BJ (cell line): ENCODE data around the gene NIPAL3. TPM values are rescaled to one million over a fixed set of nuclear protein-coding genes. Genes with fewer than 3 reads are reported as not detected.

Source experiments
- CTCF ChIA-PET: fragments of 350-600 bp; formaldehyde crosslinking; extraction: SDS; loops from one replicate; lab custom pipeline; 2021; ENCODE audit warnings: antibody characterized with exemption, inconsistent platforms; lab: Yijun Ruan, JAX
- POLR2A ChIA-PET: fragments of 300-600 bp; sonication (Branson Sonifier 250); formaldehyde crosslinking; extraction: SDS; loops from one replicate; lab custom pipeline; 2021; ENCODE audit warnings: antibody characterized with exemption; lab: Charles Lee
- DNase-seq: peaks from one replicate; pipeline ENCODE4 v3.0.0-alpha.2; 2011; ENCODE audit warnings: low read depth
- H3K27me3 ChIP-seq: 2 replicates; pipeline ENCODE4 v1.6.0; 2011; ENCODE audit warnings: low read length; ENCODE audit not compliant: control insufficient read depth, insufficient read depth
- H3K36me3 ChIP-seq: 2 replicates; pipeline ENCODE4 v1.5.1; 2011; ENCODE audit warnings: low read length; ENCODE audit not compliant: control insufficient read depth, insufficient read depth
- H3K4me3 ChIP-seq: 2 replicates; pipeline ENCODE4 v1.5.1; 2011; ENCODE audit warnings: low read depth, mild to moderate bottlenecking, control low read depth, low read length
- polyA plus RNA-seq: library from polyadenylated mRNA; depleted of rRNA; stranded (reverse); fragments of >200 nt; gene quantifications from 2 replicates; pipeline ENCODE4 v1.2.3, GENCODE V29; 2011
- TF ChIP-seq, protein P1 (sequence below): IDR thresholded peaks from 2 replicates; pipeline ENCODE4 v1.5.1; 2011; ENCODE audit warnings: low read depth, mild to moderate bottlenecking, control low read depth, inconsistent platforms, low read length, moderate library complexity; ENCODE audit not compliant: insufficient read depth

NIPAL3 gene
- polyA plus RNA-seq, 1 experiment = 74.5 TPM

DNA sequence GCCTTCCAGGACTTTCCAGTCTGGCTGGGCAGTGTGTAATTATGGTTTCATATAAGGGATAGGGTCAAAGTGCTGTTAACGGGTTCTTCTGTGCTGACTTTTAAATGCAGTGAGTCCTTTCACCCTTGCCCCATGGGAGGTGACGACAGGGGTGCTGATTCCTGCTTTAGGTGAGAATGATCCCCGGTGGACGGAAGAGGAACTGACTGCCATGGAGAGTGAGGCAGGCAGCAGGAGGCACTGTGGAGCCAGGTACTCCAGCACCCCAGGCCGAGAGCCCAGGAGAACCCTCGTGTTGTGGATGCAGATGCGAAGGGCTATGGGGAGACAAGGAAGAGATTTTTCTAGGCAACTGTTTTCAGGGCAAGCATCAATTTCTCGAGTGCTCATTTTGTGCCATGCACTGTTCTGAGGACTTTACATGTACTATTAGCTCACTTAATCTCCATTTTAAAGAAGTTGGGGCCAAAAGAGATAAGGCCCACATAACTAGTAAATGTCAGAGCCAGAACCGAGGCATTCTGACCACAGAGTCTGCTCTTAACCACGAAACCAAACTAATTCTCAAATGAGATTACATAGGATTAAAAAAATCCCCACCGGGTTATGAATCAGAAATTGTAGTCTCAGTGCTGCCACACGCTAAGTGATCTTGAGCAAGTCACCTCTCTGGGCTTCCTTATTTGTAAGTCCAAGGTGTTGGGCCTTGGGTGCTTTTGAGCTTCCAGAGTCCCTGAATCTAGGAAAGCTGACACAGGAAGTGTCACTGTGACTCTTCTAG lies 30.3 kb upstream of the NIPAL3 start:
- H3K4me3 ChIP-seq = no peak overlapping the region
- ChIA-PET CTCF (interaction anchor here (0.7 to 10.9 kb wide), 10 partner anchors 12 to 235 kb away, joined by 3 to 167 read pairs (median 3); partner anchors contain the start of gene NIPAL3), POLR2A (no interaction called here)
- no peak for DNase-seq
- H3K36me3 ChIP-seq = 0 out of 2 replicates have a peak, but pooled peaks cover 1% of the 10 kb centered on the region
- no peaks in the 10 kb centered on the region for H3K27me3 ChIP-seq
- TF ChIP-seq, protein P1, sequence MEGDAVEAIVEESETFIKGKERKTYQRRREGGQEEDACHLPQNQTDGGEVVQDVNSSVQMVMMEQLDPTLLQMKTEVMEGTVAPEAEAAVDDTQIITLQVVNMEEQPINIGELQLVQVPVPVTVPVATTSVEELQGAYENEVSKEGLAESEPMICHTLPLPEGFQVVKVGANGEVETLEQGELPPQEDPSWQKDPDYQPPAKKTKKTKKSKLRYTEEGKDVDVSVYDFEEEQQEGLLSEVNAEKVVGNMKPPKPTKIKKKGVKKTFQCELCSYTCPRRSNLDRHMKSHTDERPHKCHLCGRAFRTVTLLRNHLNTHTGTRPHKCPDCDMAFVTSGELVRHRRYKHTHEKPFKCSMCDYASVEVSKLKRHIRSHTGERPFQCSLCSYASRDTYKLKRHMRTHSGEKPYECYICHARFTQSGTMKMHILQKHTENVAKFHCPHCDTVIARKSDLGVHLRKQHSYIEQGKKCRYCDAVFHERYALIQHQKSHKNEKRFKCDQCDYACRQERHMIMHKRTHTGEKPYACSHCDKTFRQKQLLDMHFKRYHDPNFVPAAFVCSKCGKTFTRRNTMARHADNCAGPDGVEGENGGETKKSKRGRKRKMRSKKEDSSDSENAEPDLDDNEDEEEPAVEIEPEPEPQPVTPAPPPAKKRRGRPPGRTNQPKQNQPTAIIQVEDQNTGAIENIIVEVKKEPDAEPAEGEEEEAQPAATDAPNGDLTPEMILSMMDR = peak; percentile 52

DNA sequence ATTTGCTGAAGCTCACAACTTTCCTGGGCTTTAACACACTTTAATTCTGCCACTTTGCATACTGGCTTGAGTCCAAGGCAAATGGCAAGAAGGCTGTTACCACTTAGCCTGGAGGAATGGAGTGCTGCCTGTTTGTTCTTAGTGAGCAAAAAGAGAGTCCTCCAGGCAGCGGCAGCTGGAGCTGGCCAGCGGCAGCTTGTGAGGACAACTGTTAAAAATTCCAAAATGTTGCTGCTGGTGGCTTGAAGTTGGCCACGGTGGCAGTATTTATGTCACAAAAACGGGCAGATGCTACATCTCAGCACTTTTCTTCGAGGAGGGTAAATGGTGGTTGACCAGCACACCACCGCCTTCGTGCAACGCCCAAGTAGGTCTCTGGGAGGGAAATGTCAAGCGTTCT lies 29.4 kb upstream of the NIPAL3 start:
- Histone ChIP-seq H3K36me3 (0 out of 2 replicates have a peak, but pooled peaks cover 1% of the 10 kb centered on the region), H3K4me3 (no peak overlapping the region), H3K27me3 (no peaks in the 10 kb centered on the region)
- POLR2A ChIA-PET = no interaction called here
- CTCF ChIA-PET = interaction anchor here (1.2 to 10.9 kb wide), 3 partner anchors 84 to 201 kb away, joined by 3 to 167 read pairs (median 8); no protein-coding TSS in a partner anchor
- TF ChIP-seq, protein P1 = no peak
- no peak for DNase-seq

DNA sequence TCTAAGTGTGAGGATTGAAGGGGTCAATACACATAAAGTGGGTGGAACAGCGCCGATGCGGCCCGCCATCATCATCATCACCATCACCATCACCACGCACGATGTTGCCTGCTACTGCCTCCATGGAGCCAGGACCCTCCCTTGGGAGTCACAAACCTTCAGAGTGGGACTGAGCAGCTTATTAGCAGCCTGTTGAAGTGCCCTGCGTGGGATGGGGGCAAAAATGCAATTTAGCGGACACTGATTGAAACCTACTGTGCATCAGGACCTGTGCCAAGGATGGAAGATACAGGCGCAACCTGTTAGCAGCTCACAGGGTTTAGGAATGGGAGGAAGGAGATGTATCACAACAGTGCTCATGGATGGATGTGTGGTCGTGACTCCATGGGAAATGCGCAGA lies 28.7 kb upstream of the NIPAL3 start:
- POLR2A ChIA-PET = no interaction called here
- CTCF ChIA-PET = interaction anchor here (0.6 to 10.9 kb wide), 2 partner anchors 22 to 187 kb away, joined by 3 to 167 read pairs; no protein-coding TSS in a partner anchor
- no peak for DNase-seq
- no peaks in the 10 kb centered on the region for H3K27me3 ChIP-seq
- H3K4me3 ChIP-seq = no peak overlapping the region
- H3K36me3 ChIP-seq = 0 out of 2 replicates have a peak, but pooled peaks cover 1% of the 10 kb centered on the region
- TF ChIP-seq, protein P1 = no peak

DNA sequence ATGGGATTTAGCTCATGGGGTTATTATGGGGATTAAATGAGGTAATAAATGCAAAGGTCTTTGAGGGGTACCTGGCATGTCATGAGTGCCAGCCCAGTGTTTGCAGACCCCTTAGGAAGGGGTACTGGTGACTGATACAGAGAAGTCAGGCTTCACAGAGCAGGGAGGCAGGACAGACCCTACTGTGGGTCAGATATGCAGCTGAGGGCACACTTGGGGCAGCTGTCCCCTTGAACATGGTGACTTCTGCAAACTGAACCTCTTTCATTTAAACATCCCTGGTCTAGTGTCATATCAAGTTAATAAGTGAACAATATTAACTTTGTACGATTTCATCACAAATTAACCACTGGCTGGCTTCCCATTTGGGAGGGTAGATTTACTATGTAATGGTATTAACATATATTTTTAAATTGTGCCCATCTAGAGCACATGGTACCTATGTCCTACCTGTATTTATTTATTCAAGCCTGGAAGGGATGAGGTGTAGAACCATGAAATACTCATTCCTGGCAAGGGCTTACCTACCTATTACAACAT lies 27.9 kb upstream of the NIPAL3 start:
- DNase-seq = no peak
- Histone ChIP-seq H3K36me3 (0 out of 2 replicates have a peak, but pooled peaks cover 1% of the 10 kb centered on the region), H3K4me3 (no peak overlapping the region), H3K27me3 (no peaks in the 10 kb centered on the region)
- POLR2A ChIA-PET = no interaction called here
- CTCF ChIA-PET = interaction anchor here (0.6 to 10.9 kb wide), 3 partner anchors 22 to 237 kb away, joined by 3 to 167 read pairs (median 3); no protein-coding TSS in a partner anchor
- TF ChIP-seq, protein P1 = no peak

DNA sequence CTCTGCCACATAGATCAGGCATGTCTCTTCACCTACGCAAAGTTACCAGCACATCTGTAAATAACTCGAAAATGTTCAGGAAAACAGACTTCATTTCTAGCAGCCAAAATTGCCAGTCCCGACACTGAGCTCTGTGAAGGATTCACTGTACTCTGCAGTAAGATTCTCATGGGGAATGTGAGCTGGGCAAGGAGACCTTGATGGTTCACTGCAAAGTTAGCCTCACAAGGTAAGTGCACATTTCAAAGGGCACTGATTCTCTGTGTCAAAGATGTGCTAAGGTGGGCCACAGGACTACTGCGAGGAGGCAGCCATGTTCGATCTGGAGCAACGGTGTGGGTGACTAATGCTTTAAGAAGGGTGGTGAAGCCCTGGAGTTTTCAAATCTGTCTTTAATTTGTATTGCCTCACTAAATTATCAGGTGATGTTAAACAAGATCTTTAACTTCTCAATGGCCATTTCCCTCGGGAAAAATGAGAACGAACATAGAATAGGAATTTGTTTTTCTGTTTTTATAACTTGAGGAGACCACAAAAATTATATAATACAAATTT lies 27.2 kb upstream of the NIPAL3 start:
- DNase-seq = no peak
- POLR2A ChIA-PET = no interaction called here
- CTCF ChIA-PET = interaction anchor here (1.2 to 10.9 kb wide), 2 partner anchors 189 to 238 kb away, joined by 3 to 167 read pairs; no protein-coding TSS in a partner anchor
- H3K36me3 ChIP-seq = 0 out of 2 replicates have a peak, but pooled peaks cover 1% of the 10 kb centered on the region
- no peak overlapping the region for H3K4me3 ChIP-seq
- no peaks in the 10 kb centered on the region for H3K27me3 ChIP-seq
- TF ChIP-seq, protein P1 = no peak
